Germinal center (tissue), 1 donor: ENCODE data around the gene OR52N4.
"Not testable (repeated sequence)": the region's sequence is repeated elsewhere in the genome, so short reads cannot be mapped to it uniquely, and the experiment has no call there.

Source experiments
- DNase-seq: peaks from one replicate; pipeline ENCODE4 v3.0.0; 2012; ENCODE audit warnings: mixed read lengths, low spot score

OR52N4 gene

DNA sequence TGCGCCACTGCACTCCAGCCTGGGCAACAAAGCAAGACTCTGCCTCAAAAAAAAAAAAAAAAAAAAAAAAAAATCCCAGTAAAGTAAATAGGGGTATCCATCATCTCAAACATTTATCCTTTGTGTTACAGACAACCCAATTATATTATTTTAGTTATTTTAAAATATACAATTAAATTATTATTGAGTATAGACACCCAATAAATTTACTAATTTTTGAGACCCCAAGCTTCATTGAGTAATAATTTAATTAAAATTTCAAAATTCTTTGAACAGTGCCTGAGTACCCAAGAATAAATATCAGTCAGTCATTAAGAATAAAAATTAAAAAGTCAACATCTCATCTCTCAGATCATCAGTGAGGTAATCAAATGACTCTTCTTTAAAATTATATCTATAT lies at the start of gene OR52N4:
Gene OR52N4 (plus strand): TSS at position 301 of the 400 bp plus-strand sequence. CDS start 498 bp downstream, outside the sequence.
- DNase-seq = no peak

DNA sequence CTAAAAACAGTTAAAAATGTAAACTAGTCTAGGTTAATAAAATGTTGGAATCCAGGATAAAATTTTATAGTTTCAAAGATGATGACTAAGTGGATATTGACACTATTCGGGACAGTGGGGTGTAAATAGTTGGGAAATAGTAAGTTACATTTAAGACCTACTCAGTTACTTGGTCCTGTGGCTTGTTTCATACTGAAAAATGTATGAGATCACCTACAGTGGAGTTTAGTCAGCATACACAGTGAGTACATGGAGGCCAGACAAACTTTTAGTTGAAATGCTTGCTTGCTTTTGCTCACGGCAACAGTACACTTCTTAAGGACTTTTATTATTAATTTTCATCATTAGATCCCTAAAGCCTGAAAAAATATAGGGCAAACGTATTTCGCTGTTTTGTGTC lies 48.4 kb upstream of the OR52N4 start:
- DNase-seq = no peak

DNA sequence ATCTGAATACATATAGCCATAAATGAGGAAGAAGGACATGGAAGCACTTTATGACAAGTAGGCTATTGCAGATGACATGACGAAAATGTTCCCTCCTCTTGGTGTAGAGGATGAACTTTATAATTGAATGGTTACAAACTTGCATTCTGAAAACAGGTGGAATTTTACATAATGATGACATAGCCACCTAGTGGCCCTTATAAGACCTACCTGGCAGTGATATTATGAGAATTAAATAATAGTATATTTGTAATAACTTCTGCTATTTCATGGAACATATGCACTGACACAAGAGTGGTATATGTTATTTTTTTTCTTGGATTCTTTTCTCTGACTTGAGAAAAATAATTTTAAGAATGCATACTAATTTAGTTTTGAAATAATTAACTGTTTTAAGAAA lies 41.5 kb upstream of the OR52N4 start:
- peak; percentile 24 for DNase-seq

DNA sequence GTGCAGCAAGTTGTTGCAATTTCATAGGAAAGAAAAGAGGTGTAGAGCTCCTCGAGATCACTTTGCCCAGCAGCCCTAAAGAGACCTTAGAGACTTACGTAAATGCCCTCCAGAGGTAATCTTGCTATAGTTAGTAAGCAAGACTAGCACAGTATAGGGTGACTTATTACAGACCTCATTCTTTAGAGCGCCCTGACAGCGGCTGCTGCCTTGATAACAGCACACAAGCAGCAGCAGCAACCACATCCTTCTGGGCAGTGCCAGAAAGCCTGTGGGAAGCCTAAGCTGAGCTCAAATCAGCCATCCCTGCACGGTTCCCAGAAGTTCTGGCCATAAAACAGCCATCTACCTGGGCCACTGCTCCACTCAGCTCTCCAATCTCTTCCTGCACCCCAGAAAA lies 40.3 kb upstream of the OR52N4 start:
- DNase-seq = no peak

DNA sequence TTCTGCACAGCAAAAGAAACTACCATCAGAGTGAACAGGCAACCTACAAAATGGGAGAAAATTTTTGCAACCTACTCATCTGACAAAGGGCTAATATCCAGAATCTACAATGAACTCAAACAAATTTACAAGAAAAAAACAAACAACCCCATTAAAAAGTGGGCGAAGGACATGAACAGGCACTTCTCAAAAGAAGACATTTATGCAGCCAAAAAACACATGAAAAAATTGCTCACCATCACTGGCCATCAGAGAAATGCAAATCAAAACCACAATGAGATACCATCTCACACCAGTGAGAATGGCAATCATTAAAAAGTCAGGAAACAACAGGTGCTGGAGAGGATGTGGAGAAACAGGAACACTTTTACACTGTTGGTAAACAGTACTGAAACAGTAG lies 37.5 kb upstream of the OR52N4 start:
- not testable (repeated sequence) for DNase-seq

DNA sequence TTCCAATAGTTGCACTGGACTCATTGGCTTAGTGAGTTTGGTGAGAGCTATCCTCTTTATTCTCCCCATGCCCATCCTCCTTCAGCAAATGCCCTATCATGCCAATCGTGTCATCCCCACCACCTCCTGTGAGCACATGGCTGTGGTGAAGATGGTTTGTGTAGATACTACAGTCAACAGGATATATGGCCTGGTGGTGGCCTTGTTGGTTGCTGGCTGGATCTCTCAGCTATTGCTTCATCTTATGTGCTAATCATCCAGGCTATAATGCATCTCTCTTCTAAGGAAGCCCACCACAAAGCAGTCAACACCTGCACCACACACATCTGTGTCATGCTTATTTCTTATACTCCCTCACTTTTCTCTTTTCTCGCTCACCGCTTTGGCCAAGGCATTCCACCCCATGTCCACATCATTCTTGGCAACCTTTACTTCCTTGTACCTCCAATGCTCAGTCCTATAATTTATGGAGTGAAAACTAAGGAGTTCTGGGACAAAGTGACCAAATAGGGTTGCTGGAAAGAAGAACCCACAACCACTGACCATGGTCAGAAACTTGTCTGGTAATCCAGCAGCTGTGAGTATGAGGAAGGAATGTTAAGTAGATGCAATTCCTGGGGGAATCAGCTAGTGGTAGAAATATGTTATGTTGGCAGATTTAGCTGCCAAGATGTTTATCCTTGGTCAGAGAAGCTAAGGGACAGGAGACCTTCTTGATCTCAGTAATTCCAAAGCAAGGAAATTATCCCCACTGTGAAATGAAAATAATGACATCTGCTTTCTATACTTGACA lies 34.1 kb upstream of the OR52N4 start:
- no peak for DNase-seq

DNA sequence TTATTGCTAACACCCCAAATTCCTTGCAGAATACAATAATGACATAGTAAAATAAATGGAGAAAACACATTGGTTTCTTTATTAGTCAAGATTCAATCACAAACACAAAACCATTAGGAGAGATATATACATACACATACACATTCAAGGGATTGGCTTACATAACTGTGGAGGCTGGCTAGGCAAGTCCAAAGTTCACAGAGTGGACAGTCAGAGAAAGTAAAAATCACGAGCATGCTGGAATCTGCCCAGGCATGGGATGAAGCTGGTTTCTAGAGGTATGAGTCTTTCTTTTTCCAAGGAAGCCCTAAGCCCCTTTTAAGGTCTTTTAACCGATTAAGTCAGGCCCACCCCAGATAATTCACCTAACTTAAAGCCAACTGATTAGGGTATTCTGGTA lies 31.4 kb upstream of the OR52N4 start:
- no peak for DNase-seq

DNA sequence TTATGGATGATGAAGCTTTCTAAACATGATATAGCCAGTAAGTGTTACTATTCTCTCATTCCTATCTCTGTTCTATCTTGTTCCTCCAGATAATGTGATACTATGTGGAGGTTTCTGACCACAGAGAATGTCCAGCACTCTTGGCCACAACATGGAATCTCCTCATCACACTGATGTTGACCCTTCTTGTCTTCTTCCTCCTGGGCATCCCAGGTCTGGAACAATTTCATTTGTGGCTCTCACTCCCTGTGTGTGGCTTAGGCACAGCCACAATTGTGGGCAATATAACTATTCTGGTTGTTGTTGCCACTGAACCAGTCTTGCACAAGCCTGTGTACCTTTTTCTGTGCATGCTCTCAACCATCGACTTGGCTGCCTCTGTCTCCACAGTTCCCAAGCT lies 27.7 kb upstream of the OR52N4 start:
- DNase-seq = no peak

DNA sequence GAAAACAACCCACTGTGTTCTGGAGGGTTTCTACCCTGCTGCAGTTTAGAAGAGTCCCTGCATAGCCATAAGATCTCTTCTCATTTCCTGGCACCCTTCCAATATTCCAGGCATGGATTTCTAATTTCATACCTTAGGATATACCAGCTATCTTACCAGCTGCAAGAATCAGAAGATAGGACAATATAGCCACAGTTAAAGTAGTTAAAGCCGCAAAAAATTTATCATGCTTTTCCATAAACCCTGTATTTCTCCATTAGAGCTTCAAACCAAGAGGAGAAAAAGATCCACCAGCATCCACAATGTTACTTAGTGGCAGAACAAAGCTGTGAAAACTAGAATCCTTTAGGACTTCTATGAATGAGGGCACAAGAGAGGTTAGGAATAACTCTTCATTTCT lies 26.4 kb upstream of the OR52N4 start:
- no peak for DNase-seq

DNA sequence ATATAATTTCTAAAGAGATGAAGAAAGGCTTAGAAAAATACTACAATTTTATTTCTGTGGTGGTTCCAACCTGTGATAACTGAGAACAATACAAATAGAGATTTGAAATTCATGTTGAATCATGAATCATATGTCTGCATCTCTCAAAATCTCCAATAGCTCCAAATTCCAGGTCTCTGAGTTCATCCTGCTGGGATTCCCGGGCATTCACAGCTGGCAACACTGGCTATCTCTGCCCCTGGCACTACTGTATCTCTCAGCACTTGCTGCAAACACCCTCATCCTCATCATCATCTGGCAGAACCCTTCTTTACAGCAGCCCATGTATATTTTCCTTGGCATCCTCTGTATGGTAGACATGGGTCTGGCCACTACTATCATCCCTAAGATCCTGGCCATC lies 17.6 kb upstream of the OR52N4 start, which contains the start of gene OR56B1:
Gene OR56B1 (plus strand): TSS at position 53 of the 400 bp plus-strand sequence. CDS start 69 bp downstream, at position 122.
- DNase-seq = no peak

DNA sequence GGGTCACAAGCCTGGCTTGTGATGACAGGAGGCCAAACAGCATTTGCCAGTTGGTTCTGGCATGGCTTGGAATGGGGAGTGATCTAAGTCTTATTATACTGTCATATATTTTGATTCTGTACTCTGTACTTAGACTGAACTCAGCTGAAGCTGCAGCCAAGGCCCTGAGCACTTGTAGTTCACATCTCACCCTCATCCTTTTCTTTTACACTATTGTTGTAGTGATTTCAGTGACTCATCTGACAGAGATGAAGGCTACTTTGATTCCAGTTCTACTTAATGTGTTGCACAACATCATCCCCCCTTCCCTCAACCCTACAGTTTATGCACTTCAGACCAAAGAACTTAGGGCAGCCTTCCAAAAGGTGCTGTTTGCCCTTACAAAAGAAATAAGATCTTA lies 17.0 kb upstream of the OR52N4 start:
- DNase-seq = no peak

DNA sequence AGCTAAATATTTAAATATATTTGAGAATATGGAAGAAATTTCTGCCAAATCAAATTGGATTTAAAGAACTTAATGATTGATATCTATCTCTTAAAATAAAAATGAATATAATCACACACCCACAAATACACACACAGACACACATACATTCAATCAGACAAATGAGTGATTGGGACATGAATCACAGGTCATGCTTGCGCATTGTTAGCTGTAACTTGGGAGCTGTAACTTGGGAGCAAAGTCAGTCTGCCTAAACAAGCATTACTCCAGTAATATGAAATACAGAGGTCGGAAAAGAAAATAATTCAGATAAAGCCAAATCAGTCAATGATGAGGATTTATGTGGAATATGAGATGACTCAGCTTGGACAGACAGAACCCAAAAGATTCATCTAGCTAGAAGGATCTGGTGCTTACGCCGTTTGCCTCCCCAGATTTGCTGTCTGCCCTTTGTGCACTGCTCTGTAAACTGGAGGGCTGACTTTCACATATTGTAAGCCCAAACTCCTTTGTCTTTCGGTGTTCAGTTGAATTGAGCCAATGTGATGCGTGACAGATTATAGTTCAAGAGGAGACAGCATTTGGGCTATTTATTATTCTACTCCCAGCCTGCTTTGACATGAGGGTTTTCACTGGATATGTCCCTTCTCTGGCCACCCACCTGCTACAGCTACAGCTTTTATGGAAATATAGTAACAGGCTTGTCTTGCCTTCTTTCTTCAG lies 16.2 kb upstream of the OR52N4 start:
- no peak for DNase-seq

DNA sequence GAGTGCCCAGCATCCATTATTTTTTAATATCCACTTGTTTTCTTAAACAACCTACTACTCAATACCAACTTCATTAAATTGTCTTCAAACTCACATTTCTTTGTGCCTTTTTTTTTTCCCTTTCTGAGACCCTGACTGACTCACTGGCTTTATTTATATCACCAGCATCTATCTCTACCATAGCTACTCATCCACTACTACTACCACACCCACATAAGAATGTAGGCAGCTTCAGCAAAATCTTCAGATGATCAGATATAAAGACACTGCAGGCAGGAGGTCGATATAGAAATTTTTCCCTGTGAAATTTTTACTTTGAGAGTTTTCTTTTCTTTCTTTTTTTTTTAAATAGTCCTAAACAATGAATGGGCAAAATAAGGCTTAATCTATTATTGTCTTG lies 15.6 kb upstream of the OR52N4 start:
- no peak for DNase-seq

DNA sequence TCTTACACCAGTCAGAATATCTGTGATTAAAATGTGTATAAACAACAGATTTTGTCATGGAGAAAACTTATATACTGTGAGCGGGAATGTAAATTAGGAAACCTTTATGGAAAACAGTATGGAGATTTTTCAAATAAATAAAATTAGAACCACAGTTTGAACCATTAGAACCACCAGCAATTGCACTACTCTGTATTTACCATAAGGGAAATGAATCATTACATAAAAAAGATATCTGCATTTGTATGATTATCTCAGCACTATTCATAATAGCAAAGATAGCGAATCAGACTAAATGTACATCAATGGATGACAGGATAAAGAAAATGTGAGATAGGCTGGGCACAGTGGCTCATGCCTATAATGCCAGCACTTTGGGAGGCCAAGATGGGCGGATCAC lies 7.4 kb upstream of the OR52N4 start:
- DNase-seq = no peak

DNA sequence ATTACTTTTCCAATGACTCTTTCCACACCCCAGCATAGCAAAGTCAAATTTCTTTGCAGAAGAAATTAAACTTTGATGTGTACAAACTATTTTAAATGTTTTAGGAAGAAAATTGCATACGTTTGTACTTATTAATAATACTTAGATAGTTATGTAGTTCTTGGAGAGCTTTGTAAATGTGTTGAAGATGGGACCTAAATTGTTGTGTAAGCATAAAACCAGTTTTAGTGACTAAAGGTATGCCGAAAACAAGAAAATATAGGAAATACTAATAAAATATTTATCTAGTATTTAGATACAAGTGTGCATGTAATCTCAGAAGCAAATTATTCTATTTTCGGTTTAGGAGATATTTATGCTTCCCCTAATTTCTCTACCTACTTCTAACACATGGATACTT lies 4.2 kb upstream of the OR52N4 start:
- DNase-seq = no peak

DNA sequence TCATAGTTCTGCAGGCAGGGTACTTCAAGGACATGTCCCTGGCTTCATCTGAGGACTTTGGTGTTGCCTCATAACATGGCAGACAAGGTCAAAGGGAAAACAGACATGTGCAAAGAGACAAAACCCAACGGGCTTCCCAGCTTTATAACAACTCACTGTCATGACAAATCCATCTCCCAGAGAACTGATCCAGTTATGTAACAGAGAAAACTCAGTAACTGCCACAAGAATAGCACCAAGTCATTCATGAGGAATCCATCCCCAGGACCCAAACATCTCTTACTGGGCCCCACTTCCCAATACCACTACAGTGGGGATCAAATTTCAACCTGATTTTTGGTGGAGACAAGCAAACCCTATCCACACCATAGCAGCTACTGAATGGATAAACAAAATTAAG lies 13.0 kb downstream of the OR52N4 start:
- no peak for DNase-seq

DNA sequence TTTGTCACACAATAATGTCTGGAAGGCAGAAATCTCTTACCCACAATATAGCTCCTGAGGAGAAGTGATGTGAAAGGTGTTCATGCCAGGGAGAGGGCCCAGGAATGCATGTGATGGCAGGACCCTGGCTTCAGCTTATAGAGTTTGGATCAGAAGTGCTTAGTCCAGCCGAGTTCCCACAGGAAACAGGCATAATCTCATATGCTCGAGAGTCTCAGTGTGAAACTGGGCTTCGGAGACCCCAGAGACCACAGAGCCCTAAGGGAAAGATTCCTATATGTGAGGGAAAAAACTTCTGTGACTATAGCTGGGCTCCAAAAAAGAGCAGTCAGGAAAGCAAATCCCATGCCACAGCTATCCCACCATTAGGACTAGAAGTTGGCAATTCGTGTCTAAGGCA lies 29.2 kb downstream of the OR52N4 start, which contains the start of gene OR52N5:
Gene OR52N5 (minus strand): TSS at position 101 of the 400 bp plus-strand sequence. CDS start 4,721 bp downstream, outside the sequence.
- no peak for DNase-seq

DNA sequence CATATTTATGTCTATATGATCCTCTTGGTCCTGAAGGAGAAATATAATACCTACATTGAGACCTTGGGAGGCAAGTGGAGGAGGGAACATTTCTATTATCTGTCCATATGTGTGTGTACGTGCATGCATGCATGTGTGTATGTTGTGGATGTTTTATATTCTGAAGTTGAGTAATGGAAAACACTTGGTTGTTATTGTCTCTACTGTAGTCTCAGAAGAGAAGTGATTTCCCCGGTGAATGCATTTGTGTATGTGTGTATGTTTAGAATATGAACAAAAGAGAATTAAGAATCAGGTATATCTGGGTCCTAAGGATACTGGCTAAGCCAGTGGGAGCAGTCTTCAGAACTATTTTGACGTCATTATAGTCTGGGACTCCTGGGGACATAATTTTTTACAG lies 37.1 kb downstream of the OR52N4 start, which contains the start of gene OR52N1:
Gene OR52N1 (minus strand): TSS at position 101 of the 400 bp plus-strand sequence. CDS start 2,449 bp downstream, outside the sequence.
- DNase-seq = no peak

DNA sequence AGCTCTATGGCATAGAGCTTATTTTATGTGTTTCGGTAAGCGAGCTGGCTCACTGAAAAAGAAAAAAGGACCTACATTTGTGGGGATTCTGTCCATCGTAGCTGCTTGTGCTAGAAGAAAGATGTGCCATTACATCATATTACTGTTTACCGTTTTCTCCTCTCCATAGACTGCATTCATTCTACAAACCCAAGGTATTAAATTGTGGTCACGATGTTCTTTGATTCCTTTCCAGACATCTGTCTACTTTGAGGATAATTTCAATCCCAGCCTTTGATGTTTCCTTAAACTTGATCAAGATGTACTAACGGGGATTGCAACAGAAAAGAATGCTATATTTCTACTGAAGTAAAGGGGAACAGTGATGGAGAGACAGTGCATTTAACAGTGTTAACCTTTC lies 42.5 kb downstream of the OR52N4 start:
- no peak for DNase-seq

DNA sequence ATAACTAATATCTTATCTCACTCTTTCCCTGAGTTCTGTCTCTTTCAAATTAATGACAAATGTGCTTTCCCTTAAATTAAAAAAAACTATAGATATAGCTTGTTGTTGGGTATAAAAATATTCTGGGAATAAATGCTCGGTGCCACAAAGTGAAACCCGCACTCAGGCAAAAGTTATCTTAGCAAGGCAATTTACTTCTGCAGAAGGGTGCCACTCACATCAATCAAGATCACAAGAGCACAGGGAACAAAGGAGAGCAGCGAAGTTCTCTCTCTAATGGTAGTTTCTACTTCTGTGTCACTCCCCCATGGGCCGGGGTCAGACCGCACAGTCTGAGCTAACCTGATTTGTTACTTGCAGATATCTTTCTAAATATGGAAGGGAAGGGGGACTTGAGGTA lies 49.9 kb downstream of the OR52N4 start:
- DNase-seq = no peak
